Astrocyte (in vitro differentiated cells and primary cell): ENCODE data around the gene ACOT11.

Source experiments
- CTCF ChIP-seq: IDR thresholded peaks from 2 replicates; pipeline ENCODE4 v1.5.1; 2011; ENCODE audit warnings: low read depth, mild to moderate bottlenecking, inconsistent platforms, low read length, moderate library complexity; ENCODE audit not compliant: insufficient read depth
- EZH2 ChIP-seq: IDR thresholded peaks from 2 replicates; pipeline ENCODE4 v1.6.1; 2012; ENCODE audit warnings: mild to moderate bottlenecking, low read length, inconsistent platforms; ENCODE audit not compliant: insufficient read depth

DNA sequence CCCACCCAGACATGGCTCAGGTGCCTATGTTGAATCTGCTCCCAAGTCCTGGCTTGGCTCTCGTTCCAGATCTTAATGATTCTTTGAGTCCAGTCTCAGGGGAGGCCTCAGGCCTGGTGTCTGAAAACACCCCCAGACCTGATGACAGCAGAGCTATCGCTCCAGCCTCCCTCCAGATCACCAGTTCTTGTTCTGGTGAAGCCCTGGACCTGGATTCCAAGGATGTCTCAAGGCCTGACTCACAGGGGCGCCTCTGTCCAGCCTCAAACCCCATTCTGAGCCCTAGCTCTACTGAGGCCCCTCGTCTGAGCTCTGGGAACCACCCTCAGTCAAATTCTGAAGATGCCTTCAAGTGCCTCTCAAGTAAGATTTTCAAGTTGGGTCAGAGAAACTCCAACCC is 105.0 kb downstream of the ACOT11 start:
- TF ChIP-seq CTCF (no peak), EZH2 (no peak)
